Breast epithelium (tissue), 3 donors: Measurements from ENCODE around the gene BTBD6.

Experiments used
- CTCF ChIP-seq, 3 donors: fragments of 450-650 bp; IDR thresholded peaks; one replicate each; pipeline ENCODE4 v1.5.1; 2016 to 2017; ENCODE audit warnings: antibody characterized with exemption in 3 of 3, mild to moderate bottlenecking in 3 of 3, moderate library complexity in 3 of 3
- POLR2A ChIP-seq: fragments of 450-650 bp; IDR thresholded peaks from one replicate; pipeline ENCODE4 v1.6.1; 2016; ENCODE audit warnings: antibody characterized with exemption, mild to moderate bottlenecking, moderate library complexity
- POLR2AphosphoS5 ChIP-seq, 3 donors: sonication (generic); formaldehyde crosslinking; IDR thresholded peaks; one replicate each; pipeline ENCODE4 v1.6.1; 2017; ENCODE audit warnings: antibody characterized with exemption in 3 of 3

DNA sequence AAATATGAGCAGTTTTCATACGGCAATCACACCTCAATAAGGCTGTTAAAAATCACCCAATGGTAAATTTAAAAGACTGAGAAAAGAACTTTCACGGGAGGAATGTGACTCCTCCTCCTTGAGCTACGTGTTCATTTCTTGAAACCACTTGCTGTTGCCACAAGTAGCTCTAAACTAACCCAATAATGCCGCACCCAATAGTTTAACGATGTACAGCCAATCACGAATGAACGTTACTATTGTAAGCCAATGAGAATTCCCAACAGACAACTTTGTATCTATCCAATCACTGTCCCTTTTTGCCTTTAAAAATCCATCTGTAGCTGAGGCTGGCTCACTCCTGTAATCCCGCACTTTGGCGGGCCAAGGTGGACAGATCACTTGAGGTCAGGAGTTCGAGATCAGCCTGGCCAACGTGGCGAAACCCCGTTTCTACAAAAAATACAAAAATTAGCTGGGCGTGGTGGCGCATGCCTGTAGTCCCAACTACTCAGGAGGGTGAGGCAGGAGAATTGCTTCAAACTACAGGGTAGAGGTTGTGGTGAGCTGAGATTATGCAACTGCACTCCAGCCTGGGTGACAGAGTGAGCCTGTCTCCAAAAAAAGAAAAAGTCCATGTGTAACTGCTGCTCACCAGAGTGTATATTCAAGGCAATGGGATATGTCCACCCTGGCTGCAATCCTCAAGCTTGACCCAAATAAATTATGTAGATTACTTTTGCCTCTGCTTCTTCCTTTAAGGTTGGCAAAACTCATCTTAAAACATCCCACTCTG lies 24.4 kb upstream of the BTBD6 start:
- TF ChIP-seq CTCF (IDR thresholded peaks at IDR 0.05) (no peak), POLR2A (no peak), POLR2AphosphoS5 (IDR thresholded peaks at IDR 0.05) (no peak)
